KOPT-K1 (cell line): ENCODE measurements around the gene TOX2.

Experiments
- H3K27ac ChIP-seq: fragments of 200-600 bp; sonication (generic); 2 replicates; pipeline ENCODE4 v1.5.1; 2016; ENCODE audit warnings: antibody characterized with exemption, mild to moderate bottlenecking, low read depth, low read length; ENCODE audit not compliant: poor library complexity, severe bottlenecking
- H3K36me3 ChIP-seq: fragments of 200-600 bp; sonication (generic); 2 replicates; pipeline ENCODE4 v1.5.1; 2017; ENCODE audit warnings: antibody characterized with exemption, mild to moderate bottlenecking, low read length, moderate library complexity; ENCODE audit not compliant: insufficient read depth
- H3K9me3 ChIP-seq: fragments of 200-600 bp; sonication (generic); 2 replicates; pipeline ENCODE4 v1.5.1; 2017; ENCODE audit warnings: antibody characterized with exemption, low read length, mild to moderate bottlenecking; ENCODE audit not compliant: insufficient read depth, poor library complexity, severe bottlenecking

Gene TOX2

DNA sequence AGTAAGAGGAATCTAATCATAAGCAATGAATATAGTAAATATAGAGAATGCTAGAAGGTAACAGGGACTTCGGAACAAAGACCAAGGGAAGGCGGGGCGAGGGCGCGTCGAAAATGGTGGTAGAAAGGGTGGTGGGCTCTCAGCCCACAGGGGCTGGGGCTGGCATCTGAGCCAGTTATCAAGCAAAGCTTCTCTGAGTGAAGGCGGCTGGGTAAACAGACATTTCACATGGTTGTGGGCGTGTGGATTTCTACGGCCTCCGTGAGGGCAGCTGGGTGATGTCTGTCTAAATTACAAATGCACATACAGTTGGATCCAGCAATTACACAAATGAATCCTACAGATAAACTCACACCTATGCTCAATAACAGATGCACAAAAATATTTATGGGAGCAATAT lies 56.6 kb downstream of the TOX2 start:
- Histone ChIP-seq H3K9me3 (no peaks in the 10 kb centered on the region), H3K36me3 (no peaks in the 10 kb centered on the region), H3K27ac (no peak overlapping the region)

DNA sequence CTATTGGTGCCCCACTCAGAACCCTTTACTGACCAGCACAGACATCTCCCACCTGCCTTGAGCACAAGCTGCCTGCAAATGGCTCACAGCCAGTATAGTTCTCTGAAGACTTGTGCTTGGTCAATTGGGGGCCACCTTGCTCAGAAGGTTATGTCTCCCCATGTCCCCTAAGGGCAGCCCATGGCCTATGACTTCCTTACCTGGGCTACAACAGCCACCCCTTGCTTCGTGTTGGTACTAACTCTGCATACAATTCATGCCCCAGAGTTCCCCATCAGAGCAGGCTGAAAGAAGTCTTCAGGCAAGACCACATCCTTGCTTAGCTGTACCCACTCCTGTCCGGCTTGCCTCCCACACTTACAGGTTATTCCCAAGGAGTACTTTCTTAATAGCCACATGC lies 57.4 kb downstream of the TOX2 start:
- Histone ChIP-seq H3K36me3 (no peaks in the 10 kb centered on the region), H3K27ac (no peak overlapping the region), H3K9me3 (no peaks in the 10 kb centered on the region)

DNA sequence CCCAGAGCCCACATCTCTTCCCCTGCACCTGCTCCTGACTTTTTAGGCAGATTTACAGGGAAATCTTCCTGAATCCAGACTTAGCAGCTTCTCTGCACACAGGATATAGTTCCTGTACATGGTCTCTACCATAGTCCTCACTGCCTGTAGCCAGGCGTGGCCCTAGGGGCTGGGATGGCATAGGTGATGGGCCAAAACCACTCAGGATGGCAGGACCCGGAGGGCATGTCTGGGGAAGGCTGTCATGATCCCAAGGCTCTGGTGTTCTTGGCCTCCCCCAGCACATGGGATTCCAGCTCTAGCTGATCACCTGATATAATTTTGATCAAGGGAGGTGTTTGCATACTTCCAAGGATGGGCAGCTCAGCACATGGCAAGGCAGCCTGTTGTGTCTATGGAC lies 58.0 kb downstream of the TOX2 start:
- Histone ChIP-seq H3K27ac (no peak overlapping the region), H3K9me3 (no peaks in the 10 kb centered on the region), H3K36me3 (no peaks in the 10 kb centered on the region)

DNA sequence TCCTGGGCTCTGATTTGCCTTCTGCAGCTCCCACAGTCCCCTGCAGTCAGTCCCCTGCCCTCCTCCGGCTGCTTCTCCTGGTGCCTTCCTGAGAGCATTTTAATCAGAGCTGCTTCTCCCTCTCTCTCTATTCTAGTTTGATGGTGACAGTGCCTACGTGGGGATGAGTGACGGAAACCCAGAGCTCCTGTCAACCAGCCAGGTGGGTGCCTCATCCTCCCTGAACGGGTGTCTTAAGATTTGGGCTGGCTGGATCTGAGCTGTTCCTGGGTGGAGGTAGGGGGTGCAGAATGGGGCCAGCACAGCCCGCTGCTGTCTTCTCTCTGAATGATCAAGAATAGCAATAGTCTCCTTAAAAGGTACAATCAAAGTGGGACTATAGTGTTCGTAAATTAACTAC lies 58.6 kb downstream of the TOX2 start:
- Histone ChIP-seq H3K36me3 (no peaks in the 10 kb centered on the region), H3K27ac (no peak overlapping the region)

DNA sequence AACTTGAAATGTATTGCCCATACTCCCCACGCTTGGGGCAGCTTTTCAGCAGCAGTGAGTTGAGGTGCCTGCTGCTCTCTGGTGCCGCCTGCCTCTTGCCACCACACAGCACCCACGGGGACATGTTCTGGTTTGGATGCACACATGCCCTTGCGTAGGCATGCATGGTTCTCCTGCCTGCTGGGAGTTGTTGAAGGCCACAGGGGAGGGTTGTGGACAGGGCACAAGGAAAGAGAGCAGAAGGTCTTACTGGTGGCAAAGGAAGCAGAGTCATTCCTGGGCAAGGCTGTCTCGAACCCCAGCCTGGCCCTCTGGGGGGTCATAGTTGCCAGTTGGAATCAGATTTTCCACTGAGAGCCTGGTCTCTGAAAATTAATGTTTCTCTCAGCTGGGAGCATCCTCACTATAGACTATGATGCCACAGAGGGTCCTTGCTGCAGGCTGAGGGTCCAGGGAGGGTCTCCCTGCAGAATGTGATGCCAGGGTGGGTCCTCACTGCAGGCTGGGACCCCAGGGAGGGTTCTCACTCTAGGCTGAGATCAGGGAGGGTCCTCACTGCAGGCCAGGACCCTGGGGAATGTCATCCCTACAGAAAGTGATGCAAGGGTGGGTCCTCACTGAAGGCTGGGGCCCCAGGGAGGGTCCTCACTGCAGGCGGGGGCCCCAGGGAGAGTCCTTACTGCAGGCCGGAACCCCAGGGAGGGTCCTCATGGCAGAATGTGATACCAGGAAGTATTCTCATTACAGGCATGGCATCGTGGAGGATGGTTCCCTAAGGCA lies 59.2 kb downstream of the TOX2 start:
- Histone ChIP-seq H3K9me3 (no peaks in the 10 kb centered on the region), H3K27ac (no peak overlapping the region), H3K36me3 (no peaks in the 10 kb centered on the region)

More for the DNA sequence above, 58.6 kb downstream of the TOX2 start:
- H3K9me3 ChIP-seq = no peaks in the 10 kb centered on the region

DNA sequence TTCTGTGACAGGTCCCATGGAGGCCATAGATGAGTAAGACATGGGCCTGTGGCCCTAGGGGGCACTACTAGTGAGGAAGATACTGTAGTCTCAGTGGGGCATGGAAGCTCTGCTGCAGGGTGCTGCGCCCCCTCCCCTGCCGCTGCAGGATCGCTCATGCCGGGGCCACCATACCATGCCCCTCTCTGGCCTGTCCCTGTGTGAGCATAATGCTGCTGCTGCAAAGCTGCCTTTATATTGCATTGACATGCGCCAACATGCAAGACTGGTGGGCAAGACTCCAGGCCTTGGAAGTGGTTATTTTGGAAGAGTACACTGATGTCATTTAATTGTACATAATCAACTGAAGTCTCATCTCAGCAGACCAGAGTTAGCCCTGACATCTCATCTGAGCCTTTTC lies 60.0 kb downstream of the TOX2 start:
- Histone ChIP-seq H3K9me3 (no peaks in the 10 kb centered on the region), H3K27ac (no peak overlapping the region), H3K36me3 (no peaks in the 10 kb centered on the region)

DNA sequence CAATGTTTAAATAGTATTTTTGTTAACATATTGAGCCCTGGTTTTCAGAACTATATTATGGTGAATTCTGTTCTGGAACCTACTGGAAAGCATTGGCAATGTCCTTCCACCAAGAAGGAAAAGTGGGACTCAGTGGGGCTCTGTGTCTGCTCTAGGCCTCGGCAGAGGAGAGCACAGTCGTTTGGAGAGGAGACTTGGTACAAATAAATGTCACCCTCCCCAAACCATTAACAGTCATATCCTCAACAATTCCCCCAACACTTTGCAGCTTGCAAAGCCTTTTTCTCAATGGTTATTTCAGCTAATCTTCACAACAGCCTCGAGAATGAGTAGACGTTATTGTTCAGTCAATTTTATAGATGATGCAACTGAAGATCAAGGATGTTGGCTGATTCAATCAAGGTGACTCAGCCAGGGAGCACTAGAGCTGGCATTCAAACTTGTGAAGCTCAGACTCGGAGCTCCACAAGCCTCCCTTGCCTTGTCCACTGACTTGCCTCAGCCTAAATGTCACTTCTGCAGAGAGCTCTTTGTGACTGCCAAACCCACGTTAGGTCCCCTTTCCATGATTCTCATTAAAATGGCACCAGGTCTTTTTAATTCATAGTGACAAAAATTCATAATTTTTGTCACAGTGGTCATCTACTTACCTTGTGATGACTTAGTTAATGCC lies 60.6 kb downstream of the TOX2 start:
- Histone ChIP-seq H3K36me3 (no peaks in the 10 kb centered on the region), H3K27ac (no peak overlapping the region)

DNA sequence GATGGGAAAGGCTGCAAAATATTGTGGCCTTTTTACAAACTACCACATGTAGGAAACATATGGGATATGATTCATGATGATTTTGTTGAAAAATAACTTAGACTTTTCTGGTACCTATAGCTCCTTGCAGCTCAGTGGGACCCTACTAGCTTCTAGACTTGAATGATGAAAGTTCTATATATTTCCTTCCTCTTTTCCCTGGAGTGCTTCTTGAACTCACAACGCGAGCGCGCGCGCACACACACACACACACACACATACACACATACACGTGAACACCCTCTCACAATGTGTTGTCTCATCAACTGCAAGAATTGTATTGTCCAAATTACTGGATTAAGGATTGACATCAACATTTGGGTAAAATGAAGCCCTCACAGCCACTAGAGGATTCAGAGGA lies 61.9 kb downstream of the TOX2 start:
- Histone ChIP-seq H3K36me3 (no peaks in the 10 kb centered on the region), H3K27ac (no peak overlapping the region), H3K9me3 (no peaks in the 10 kb centered on the region)

More for the DNA sequence above, 60.6 kb downstream of the TOX2 start:
- no peaks in the 10 kb centered on the region for H3K9me3 ChIP-seq

DNA sequence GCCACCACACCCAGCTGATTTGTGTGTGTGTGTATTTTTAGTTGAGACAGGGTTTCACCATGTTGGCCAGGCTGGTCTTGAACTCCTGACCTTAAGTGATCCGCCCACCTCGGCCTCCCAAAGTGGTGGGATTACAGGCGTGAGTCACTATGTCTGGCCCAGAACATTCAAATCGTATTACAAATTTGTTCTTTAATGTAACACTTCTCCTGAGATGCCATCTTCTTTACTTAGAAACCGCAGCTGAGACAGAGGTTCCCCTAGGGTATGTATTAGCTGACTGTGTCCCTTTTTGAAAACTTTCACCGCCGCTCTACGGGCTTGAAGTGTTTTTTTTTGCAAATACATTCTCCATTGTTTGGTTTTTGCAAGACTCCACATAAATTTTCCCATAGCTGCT lies 62.6 kb downstream of the TOX2 start:
- no peaks in the 10 kb centered on the region for H3K9me3 ChIP-seq
- no peak overlapping the region for H3K27ac ChIP-seq
- H3K36me3 ChIP-seq = no peaks in the 10 kb centered on the region

DNA sequence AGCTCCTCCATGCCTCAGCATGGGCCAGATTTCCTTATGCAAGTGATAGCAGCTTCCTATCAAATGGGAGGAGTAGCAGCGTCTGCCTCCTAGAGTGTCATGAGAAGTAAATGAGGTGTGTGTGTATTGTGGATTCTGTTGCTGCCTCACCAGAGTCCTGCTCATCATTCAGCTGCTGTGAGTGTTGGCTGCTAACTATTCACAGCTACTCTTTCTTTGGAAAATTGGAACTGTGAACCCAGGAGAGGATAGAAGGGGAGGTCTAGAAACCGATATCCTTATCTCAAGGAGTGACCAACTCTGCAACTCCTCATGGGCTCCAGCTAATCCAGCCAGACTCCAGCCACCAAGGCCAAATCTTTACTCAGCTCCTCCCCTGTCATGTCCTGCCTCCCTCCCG lies 63.3 kb downstream of the TOX2 start:
- no peaks in the 10 kb centered on the region for H3K9me3 ChIP-seq
- H3K27ac ChIP-seq = no peak overlapping the region
- H3K36me3 ChIP-seq = no peaks in the 10 kb centered on the region

DNA sequence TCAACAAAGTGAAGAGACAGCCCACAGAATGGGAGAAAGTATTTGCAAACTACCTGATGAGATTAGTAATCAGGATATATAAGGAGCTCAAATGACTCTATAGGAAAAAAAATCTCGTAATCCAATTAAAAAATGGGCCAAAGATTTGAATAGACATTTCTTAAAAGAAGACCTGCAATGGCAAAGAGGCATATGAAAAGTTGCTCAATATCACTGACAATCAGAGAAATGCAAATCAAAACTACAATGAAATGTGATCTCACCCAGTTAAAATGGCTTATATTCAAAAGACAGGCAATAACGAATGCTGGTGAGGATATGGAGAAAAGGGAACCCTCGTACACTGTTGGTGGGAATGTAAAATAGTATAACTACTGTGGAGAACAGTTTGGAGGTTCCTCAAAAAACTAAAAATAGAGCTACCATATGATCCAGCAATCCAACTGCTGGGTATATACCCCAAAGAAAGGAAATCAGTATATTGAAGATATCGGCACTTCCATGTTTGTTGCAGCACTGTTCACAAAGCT lies 65.0 kb downstream of the TOX2 start:
- no peaks in the 10 kb centered on the region for H3K9me3 ChIP-seq
- H3K36me3 ChIP-seq = no peaks in the 10 kb centered on the region
- H3K27ac ChIP-seq = no peak overlapping the region

DNA sequence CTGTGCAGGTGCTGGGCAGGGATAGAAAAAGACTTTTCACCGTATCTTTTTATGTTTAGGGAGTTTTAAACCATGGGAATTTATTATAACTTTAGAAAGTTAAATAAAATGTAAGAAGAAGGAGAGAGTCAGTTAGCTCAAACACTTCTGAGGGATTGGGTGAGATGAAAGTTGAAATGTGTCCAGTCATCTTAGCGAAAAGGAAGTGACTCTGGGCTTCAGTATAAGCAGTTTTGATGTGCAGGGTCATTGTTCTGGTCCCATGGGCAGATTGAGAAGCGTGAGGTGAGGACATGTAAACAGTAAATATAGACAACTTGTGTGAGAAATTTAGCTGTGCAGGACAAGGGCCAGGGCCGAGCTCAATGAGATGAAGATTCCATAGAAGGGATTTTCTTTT lies 66.9 kb downstream of the TOX2 start:
- Histone ChIP-seq H3K9me3 (no peaks in the 10 kb centered on the region), H3K27ac (no peak overlapping the region), H3K36me3 (no peaks in the 10 kb centered on the region)

DNA sequence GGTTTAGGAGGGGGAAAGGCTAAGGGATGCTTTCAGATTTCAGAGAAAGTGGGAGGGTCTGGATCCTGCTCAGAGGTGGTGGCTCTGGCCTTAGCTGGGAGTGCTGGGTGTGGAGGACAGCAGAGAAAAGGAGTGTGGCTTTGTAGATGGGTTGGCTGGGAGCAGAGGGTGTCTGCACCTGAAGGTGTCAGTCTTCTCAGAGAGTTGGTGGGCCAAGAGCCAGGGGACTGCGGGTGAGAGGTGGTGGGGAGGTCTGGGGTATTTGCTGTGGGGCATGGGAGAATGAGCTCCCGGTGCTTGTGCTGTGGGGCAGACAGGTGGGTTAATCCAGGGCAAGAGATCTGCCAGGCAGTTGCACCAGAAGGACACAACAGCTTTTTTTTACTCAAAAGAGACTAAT lies 67.4 kb downstream of the TOX2 start:
- H3K27ac ChIP-seq = no peak overlapping the region
- H3K9me3 ChIP-seq = no peaks in the 10 kb centered on the region
- no peaks in the 10 kb centered on the region for H3K36me3 ChIP-seq

DNA sequence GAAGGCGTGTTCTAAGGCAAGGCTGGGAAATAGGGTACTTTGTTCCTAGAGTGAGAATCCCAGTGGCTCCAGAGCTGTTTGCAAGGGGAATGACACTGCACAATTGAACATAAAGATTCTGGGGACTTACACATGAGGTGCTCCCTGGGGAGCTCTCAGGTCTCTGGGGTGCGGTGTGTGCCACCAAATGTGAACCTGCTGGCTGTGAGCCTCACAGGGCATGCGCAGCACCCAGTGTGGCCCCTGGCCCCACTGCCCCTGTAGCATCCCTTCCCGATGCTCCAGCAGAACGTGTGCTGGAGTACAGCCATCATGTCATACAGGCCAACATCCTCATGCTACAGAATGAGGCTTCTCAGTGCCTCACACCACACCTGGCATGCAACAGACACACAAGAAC lies 68.2 kb downstream of the TOX2 start:
- no peak overlapping the region for H3K27ac ChIP-seq
- no peaks in the 10 kb centered on the region for H3K9me3 ChIP-seq
- no peaks in the 10 kb centered on the region for H3K36me3 ChIP-seq

DNA sequence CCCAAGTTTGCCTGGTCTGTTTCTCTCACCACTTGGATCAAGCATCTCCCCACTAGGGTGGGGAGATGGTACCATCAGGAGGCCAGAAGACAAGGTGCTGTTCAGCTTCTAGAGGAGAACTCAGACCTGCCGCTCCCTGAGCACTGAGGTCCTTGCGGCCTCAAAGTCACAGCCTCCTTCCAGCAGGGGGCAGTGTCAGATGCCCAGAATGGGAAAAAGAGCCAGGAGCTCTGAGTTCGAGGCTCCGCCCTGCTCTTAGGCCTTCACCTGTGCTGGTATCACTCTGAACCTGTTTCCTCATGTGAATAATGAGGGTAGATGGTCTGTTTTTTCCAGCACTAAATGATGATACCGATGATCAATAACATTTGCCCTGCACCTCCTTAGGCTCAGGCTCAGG lies 68.7 kb downstream of the TOX2 start:
- Histone ChIP-seq H3K27ac (no peak overlapping the region), H3K9me3 (no peaks in the 10 kb centered on the region), H3K36me3 (no peaks in the 10 kb centered on the region)

DNA sequence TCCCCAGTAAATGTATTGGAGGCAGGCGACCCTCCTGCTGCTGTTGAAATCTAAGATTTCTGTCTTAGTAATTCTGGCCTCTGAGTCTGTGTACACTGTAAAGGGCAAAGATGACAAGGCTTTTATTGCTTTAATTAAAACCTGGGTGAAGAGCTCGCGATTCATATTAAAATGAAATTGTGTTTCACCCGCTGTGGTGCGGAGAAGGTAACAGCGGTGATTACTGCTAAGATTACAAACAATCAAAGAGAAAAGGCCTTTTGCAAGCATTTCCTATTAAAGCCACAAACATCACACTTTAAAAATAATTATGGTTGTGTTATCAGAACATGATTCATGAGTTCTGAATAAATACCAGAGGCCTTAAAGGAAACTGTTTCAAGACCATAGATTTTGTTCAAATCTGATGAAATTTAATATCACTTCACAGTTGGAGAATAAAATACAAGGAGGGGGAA lies 69.3 kb downstream of the TOX2 start:
- H3K36me3 ChIP-seq = no peaks in the 10 kb centered on the region
- no peak overlapping the region for H3K27ac ChIP-seq
- no peaks in the 10 kb centered on the region for H3K9me3 ChIP-seq
